Endothelial cell of umbilical vein (primary cell): Measurements from ENCODE around the gene CALR3. TPM values are rescaled to one million over a fixed set of nuclear protein-coding genes. Genes with fewer than 3 reads are reported as not detected.
"Not testable (repeated sequence)": the region's sequence is repeated elsewhere in the genome, so short reads cannot be mapped to it uniquely, and the experiment has no call there.

ENCODE experiments used
- BruUV-seq: library from RNA; stranded (reverse); fragments of 400-500 nt; replicated peaks from 2 replicates; lab custom pipeline; 2021; lab: Mats Ljungman, UMichigan
- CTCF ChIA-PET: fragments of 300-600, 350-600 bp; sonication (Branson Sonifier 250); formaldehyde crosslinking; loops from one replicate; lab custom pipeline; 2021; ENCODE audit warnings: antibody characterized with exemption, inconsistent platforms; lab: Charles Lee
- POLR2A ChIA-PET: fragments of 300-600, 350-600 bp; sonication (Branson Sonifier 250); formaldehyde crosslinking; loops from one replicate; lab custom pipeline; 2021; ENCODE audit warnings: antibody characterized with exemption, inconsistent platforms; lab: Charles Lee
- DNase-seq: peaks from one replicate; pipeline ENCODE4 v3.0.0-alpha.2; 2011; ENCODE audit warnings: low read depth, low spot score
- FAIRE-seq: peaks from 2 replicates; lab custom pipeline; 2011; peaks lifted over from hg19 to GRCh38; lab: Jason Lieb, UNC
- H2AFZ ChIP-seq: 2 replicates; pipeline ENCODE4 v1.6.0; 2012; ENCODE audit warnings: low read depth, low read length, control low read depth, inconsistent platforms
- H3K27ac ChIP-seq: 2 replicates; pipeline ENCODE4 v1.5.1; 2011; ENCODE audit warnings: low read depth, mild to moderate bottlenecking, control low read depth, low read length, moderate library complexity; ENCODE audit not compliant: insufficient read depth
- H3K27me3 ChIP-seq, 2 experiments: 2 replicates each; pipeline versions ENCODE4 v1.6.0 to v1.6.1; 2011; ENCODE audit warnings: low read length in 2 of 2, mixed read lengths in 1 of 2; ENCODE audit not compliant: control insufficient read depth in 2 of 2, insufficient read depth in 2 of 2
- H3K36me3 ChIP-seq, 2 experiments: 2 replicates in 1 of 2; 3 replicates in 1 of 2; pipeline ENCODE4 v1.5.1; 2011; ENCODE audit warnings: low read length in 2 of 2, mild to moderate bottlenecking in 1 of 2, moderate library complexity in 1 of 2; ENCODE audit not compliant: control insufficient read depth in 2 of 2, insufficient read depth in 2 of 2; ENCODE audit errors: extremely low read depth in 1 of 2
- H3K4me1 ChIP-seq: 3 replicates; pipeline ENCODE4 v1.5.1; 2011; ENCODE audit warnings: mild to moderate bottlenecking, low read length; ENCODE audit not compliant: control insufficient read depth, insufficient read depth; ENCODE audit errors: extremely low read depth
- H3K4me2 ChIP-seq: 2 replicates; pipeline ENCODE4 v1.6.1; 2011; ENCODE audit warnings: low read length, control low read depth, mixed read lengths; ENCODE audit not compliant: insufficient read depth
- H3K4me3 ChIP-seq, 3 experiments: fragments of 200-600 bp in 1 of 3; sonication (generic), shearing (Covaris generic) in 1 of 3; replicated peaks in 1 of 3; 2 replicates each; pipeline ENCODE4 v1.5.1; 2011 to 2016; ENCODE audit warnings: control low read depth in 3 of 3, low read length in 3 of 3, mild to moderate bottlenecking in 2 of 3, inconsistent platforms in 1 of 3, low read depth in 1 of 3, moderate library complexity in 1 of 3; ENCODE audit not compliant: insufficient read depth in 1 of 3
- H3K79me2 ChIP-seq: 2 replicates; pipeline ENCODE4 v1.6.0; 2012; ENCODE audit warnings: low read length, inconsistent platforms; ENCODE audit not compliant: control insufficient read depth, insufficient read depth
- H3K9ac ChIP-seq: replicated peaks from 2 replicates; pipeline ENCODE3; 2011; ENCODE audit warnings: low read length, control low read depth; ENCODE audit not compliant: insufficient read depth; ENCODE audit errors: extremely low read depth
- H3K9me1 ChIP-seq: replicated peaks from 3 replicates; pipeline ENCODE4 v1.6.0; 2011; ENCODE audit warnings: mild to moderate bottlenecking, low read length; ENCODE audit not compliant: control insufficient read depth, insufficient read depth; ENCODE audit errors: extremely low read depth
- H3K9me3 ChIP-seq: replicated peaks from 2 replicates; pipeline ENCODE4 v1.5.1; 2012; ENCODE audit warnings: low read length, inconsistent platforms; ENCODE audit not compliant: control insufficient read depth, insufficient read depth
- H4K20me1 ChIP-seq: replicated peaks from 2 replicates; pipeline ENCODE3; 2011; ENCODE audit warnings: mild to moderate bottlenecking, low read length; ENCODE audit not compliant: control insufficient read depth, insufficient read depth; ENCODE audit errors: extremely low read depth
- EZH2 ChIP-seq: IDR thresholded peaks from 2 replicates; pipeline ENCODE4 v1.6.1; 2012; ENCODE audit warnings: borderline replicate concordance, low read depth, mild to moderate bottlenecking, moderate library complexity, low read length, inconsistent platforms; ENCODE audit not compliant: severe bottlenecking
- FOS ChIP-seq: IDR thresholded peaks from 2 replicates; pipeline ENCODE4 v1.6.1; 2011; ENCODE audit warnings: mild to moderate bottlenecking, low read length, moderate library complexity, borderline replicate concordance; ENCODE audit not compliant: insufficient read depth
- GATA2 ChIP-seq: IDR thresholded peaks from 2 replicates; pipeline ENCODE4 v1.7.0; 2011; ENCODE audit warnings: low read depth, mild to moderate bottlenecking, moderate library complexity, mixed read lengths, low read length; ENCODE audit not compliant: insufficient read length, insufficient read depth
- JUN ChIP-seq: IDR thresholded peaks from 2 replicates; pipeline ENCODE4 v1.6.1; 2011; ENCODE audit warnings: borderline replicate concordance, low read depth; ENCODE audit not compliant: insufficient read length, insufficient read depth
- MYC ChIP-seq: IDR thresholded peaks from one replicate; pipeline ENCODE4 v1.6.1; 2011; ENCODE audit warnings: mild to moderate bottlenecking, low read depth, low read length
- POLR2A ChIP-seq: IDR thresholded peaks from 2 replicates; pipeline ENCODE4 v1.6.1; 2012; ENCODE audit warnings: low read depth, mild to moderate bottlenecking, control low read depth, low read length
- POLR2AphosphoS5 ChIP-seq: IDR thresholded peaks from 2 replicates; pipeline ENCODE4 v1.6.1; 2012; ENCODE audit warnings: low read depth, mild to moderate bottlenecking, control low read depth, low read length, moderate library complexity; ENCODE audit not compliant: insufficient read depth
- dilution Hi-C: fragments of 300-500 bp; cut with MboI; formaldehyde crosslinking; loops from one replicate; pipeline ENCODE4 v1.15.0; 2019; ENCODE audit warnings: low sequenced_read_pairs; ENCODE audit not compliant: extremely low pct_ligation_motif_present
- intact Hi-C: fragments of 100-400 bp; cut with micrococcal nuclease; formaldehyde crosslinking; loops from one replicate; pipeline ENCODE4 v1.10.0; 2022
- polyA plus RNA-seq, 4 experiments: library from polyadenylated mRNA; depleted of rRNA in 3 of 4; stranded (reverse) in 3 of 4; unstranded in 1 of 4; fragments of >200 nt; gene quantifications; 2 replicates each; pipeline versions ENCODE4 v1.2.1 to v1.2.3, GENCODE V29; 2011 to 2012; ENCODE audit warnings: missing spikeins in 1 of 4
- total RNA-seq: library from RNA; stranded (reverse); gene quantifications from 2 replicates; pipeline ENCODE4 v1.2.3, GENCODE V29; 2021
- TF ChIP-seq, protein P1 (sequence below), 2 donors: IDR thresholded peaks; 1 replicate in 1 of 2; 2 replicates in 1 of 2; pipeline ENCODE4 v1.5.1; 2011; ENCODE audit warnings: low read length in 2 of 2, mild to moderate bottlenecking in 2 of 2, moderate library complexity in 2 of 2, control low read depth in 1 of 2, inconsistent platforms in 1 of 2, low read depth in 1 of 2; ENCODE audit not compliant: insufficient read depth in 1 of 2; ENCODE audit errors: extremely low read depth in 1 of 2
- TF ChIP-seq, protein P2 (sequence below): IDR thresholded peaks from 2 replicates; pipeline ENCODE4 v1.6.1; 2011; ENCODE audit not compliant: insufficient read depth, insufficient read length

Gene CALR3
- total and polyA plus RNA-seq, 2 donors (not counting 3 experiments of a cell fraction or from before 2014, with no cell fraction given), result not detected

DNA sequence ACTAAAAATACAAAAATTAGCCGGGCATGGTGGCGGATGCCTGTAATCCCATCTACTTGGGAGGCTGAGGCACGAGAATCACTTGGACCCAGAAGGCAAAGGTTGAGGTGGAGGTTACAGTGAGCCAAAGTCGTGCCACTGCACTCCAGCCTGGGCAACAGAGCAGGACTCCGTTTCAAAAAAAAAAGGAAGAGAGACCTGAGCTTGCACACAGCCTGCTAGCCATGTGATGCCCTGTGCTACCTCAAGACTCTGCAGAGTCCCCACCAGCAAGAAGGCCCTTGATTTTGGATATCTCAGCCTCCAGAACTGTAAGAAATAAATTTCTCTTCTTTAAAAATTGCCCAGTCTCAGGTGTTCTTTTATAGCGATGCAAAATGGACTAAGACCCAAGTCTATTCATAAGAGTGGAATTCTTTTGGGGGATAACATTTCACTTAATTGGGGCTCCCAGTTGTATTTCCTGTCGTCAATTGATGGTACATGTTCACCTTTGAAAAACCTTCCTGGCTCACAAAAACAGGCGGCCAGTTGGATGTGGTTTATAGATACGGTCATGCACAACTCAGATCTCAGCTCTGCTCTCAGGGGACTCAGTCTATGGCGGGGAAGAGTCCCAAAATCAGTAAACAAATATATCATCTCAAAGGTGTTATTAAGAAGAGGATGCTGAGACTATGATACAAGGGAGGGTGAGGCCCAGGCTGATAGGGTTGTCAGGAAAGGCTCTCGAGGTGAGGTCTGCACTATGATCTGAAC is 48.7 kb upstream of the CALR3 start:
- no peaks in the 10 kb centered on the region for H3K9me1 ChIP-seq
- H3K79me2 ChIP-seq, result peaks cover 36% of the 10 kb centered on the region
- dilution Hi-C loops, result no loop called here
- DNase-seq (no peak), FAIRE-seq (no peak)
- H3K9me3 ChIP-seq, result no peaks in the 10 kb centered on the region
- H3K4me3 ChIP-seq, result no peak overlapping the region
- H4K20me1 ChIP-seq, result no peaks in the 10 kb centered on the region
- TF ChIP-seq, protein P1, sequence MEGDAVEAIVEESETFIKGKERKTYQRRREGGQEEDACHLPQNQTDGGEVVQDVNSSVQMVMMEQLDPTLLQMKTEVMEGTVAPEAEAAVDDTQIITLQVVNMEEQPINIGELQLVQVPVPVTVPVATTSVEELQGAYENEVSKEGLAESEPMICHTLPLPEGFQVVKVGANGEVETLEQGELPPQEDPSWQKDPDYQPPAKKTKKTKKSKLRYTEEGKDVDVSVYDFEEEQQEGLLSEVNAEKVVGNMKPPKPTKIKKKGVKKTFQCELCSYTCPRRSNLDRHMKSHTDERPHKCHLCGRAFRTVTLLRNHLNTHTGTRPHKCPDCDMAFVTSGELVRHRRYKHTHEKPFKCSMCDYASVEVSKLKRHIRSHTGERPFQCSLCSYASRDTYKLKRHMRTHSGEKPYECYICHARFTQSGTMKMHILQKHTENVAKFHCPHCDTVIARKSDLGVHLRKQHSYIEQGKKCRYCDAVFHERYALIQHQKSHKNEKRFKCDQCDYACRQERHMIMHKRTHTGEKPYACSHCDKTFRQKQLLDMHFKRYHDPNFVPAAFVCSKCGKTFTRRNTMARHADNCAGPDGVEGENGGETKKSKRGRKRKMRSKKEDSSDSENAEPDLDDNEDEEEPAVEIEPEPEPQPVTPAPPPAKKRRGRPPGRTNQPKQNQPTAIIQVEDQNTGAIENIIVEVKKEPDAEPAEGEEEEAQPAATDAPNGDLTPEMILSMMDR (IDR thresholded peaks at IDR 0.05; ENCODE audit: extremely low read depth in 1 of 2, insufficient read depth in 1 of 2, low read depth in 1 of 2, low read length in 2 of 2), result no peak
- TF ChIP-seq POLR2AphosphoS5 (no peak), GATA2 (no peak), MYC (no peak), FOS (no peak), JUN (no peak), POLR2A (no peak), EZH2 (no peak)
- TF ChIP-seq, protein P2, sequence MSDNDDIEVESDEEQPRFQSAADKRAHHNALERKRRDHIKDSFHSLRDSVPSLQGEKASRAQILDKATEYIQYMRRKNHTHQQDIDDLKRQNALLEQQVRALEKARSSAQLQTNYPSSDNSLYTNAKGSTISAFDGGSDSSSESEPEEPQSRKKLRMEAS, result no peak
- H3K4me2 ChIP-seq, result no peak overlapping the region
- CTCF ChIA-PET, result no interaction called here
- no TSS peak for BruUV-seq
- no peaks in the 10 kb centered on the region for H3K27me3 ChIP-seq
- peaks cover 0 to 2% of the 10 kb centered on the region in 2 experiments for H3K36me3 ChIP-seq
- POLR2A ChIA-PET, result no interaction called here
- intact Hi-C loops, result loop anchor here (5.0 kb wide), 1 partner anchor 107 kb away; no protein-coding TSS in a partner anchor
- H3K4me1 ChIP-seq, result peaks cover 12% of the 10 kb centered on the region
- no peak overlapping the region for H2AFZ ChIP-seq
- no peak overlapping the region for H3K27ac ChIP-seq
- H3K9ac ChIP-seq, result no peak overlapping the region

DNA sequence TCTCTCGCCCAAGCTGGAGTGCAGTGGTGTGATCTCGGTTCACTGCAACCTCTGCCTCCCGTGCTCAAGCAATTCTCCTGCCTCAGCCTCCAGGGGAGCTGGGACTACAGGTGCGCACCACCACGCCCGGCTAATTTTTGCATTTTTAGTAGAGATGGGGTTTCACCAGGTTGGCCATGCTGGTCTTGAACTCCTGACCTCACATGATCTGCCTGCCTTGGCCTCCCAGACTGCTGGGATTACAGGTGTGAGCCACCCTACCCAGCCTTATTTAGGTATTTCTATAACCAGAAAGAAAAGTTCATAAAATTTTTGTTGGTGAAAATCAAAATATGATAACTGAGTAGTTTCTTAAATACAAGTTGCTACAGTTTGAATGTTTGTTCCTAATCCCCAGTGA is 47.8 kb upstream of the CALR3 start:
- POLR2A ChIA-PET, result interaction anchor here (0.7 to 1.1 kb wide), 2 partner anchors 84 to 118 kb away, joined by 3 to 6 read pairs; partner anchors contain the start of gene MED26
- H3K79me2 ChIP-seq, result peaks cover 43% of the 10 kb centered on the region
- H3K27ac ChIP-seq, H2AFZ ChIP-seq, H3K9me1 ChIP-seq, BruUV-seq, dilution Hi-C loops, FAIRE-seq, H3K27me3 ChIP-seq, H3K9ac ChIP-seq, H3K4me3 ChIP-seq, H4K20me1 ChIP-seq, H3K9me3 ChIP-seq, H3K36me3 ChIP-seq, DNase-seq: not testable (repeated sequence)
- CTCF ChIA-PET, result interaction anchor here (0.7 kb wide), 1 partner anchor 73 kb away, joined by 3 read pairs; no protein-coding TSS in a partner anchor
- H3K4me1 ChIP-seq, result peaks cover 12% of the 10 kb centered on the region
- intact Hi-C loops, result loop anchor here (5.0 kb wide), 1 partner anchor 106 kb away; no protein-coding TSS in a partner anchor
- H3K4me2 ChIP-seq, result peak overlapping the region; percentile 94
